Measurements from ENCODE around the gene BANF1. TPM values are rescaled to one million over a fixed set of nuclear protein-coding genes. Genes with fewer than 3 reads are reported as not detected.
"Not testable (repeated sequence)": the region's sequence is repeated elsewhere in the genome, so short reads cannot be mapped to it uniquely, and the experiment has no call there.

Gene BANF1
- total RNA-seq, 1 experiment from 2014 or later, result 153 TPM

DNA sequence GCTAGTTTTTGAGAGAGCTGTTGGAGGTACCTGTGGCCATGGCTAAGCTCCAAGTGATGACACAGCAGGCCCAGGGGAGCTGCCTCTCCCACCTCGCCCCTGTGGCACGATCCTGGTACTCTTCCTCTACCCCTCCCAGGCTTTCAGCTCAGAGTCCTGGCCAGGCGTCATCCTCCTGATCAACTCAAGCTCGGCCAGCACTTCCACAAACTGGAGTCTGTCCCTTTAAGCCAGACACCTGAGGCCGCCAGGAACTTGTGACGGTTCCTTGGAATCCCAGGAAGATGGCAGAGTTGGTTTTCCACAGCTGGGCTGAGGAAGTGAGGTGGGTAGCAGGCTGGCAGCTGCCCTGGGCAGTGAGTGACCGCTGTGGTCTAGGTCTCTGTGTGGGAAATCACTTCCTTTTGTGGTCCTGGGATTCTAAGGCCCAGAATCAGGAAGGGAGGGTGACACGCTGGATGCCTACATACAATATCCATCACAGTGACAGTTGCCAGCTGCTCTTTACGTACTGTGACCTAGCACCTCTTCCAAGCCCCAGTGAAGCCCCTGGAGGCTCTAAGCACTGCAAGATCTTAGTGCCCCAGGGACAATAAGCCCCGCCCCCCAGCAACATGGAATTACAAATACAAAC, 6.3 kb downstream of the BANF1 start:
- DNase-seq (ENCODE audit: low read depth), result peak; percentile 80

DNA sequence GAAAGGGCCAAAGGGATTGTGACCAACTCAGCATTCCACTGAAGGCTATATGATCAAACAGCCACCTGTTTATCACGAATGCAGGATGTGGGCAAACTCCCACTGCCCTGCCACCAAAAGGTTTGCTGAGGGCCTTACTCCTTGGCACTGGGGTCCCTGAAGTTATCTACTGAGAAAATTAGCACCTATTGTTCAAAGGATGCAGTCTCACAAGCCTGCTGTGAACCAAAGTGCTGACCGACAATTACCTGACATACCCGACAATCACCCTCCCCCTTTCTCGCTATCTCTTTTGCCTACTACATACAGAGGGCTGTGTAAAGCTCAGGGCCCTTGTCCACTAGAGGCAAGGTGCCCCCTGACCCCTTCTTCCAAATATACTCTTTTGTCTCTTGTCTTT, 7.7 kb downstream of the BANF1 start:
- DNase-seq (ENCODE audit: low read depth), result not testable (repeated sequence)

DNA sequence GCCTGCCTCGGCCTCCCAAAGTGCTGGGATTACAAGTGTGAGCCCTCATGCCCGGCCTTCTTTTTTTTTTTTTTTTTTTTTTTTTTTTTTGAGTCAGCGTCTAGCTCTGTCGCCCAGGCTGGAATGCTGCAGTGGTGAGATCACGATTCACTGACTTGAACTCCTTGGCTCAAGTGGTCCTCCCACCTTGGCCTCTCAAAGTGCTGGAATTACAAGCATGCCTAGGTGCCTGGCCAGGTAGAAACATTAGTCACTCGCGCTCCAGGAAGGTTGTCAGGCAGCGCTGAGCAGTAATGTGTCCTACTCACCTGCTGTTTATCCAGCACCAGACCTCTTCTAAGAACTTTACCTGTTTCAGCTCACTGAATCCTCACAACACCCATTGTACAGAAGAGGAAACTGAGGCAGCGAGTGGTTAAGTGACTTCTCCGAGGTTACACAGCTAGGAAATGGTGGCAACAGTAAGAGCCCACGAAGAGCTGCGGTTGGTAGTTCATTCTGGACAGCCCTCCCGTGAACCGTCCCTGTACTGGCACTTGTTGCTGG, 9.0 kb downstream of the BANF1 start:
- DNase-seq (ENCODE audit: low read depth), result peak; percentile 48

DNA sequence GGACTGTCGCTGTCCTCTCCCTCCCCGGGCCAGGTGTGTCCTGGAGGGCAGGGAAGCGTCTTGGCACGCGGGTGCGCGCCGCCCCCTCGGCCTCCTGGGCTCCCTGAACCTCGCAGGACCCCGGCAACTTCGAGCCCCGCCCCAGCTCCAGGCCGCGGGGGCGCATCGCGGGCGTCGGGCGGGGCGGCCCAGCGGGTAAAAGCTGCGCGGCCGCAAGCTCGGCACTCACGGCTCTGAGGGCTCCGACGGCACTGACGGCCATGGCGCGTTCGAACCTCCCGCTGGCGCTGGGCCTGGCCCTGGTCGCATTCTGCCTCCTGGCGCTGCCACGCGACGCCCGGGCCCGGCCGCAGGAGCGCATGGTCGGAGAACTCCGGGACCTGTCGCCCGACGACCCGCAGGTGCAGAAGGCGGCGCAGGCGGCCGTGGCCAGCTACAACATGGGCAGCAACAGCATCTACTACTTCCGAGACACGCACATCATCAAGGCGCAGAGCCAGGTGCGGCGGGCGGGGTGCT, 9.5 kb downstream of the BANF1 start, which contains the start of gene CST6:
TSS of gene CST6 (plus strand) at position 224 of the 519 bp plus-strand sequence. CDS start at position 261, 37 bp downstream.
- DNase-seq (ENCODE audit: low read depth), result no peak

DNA sequence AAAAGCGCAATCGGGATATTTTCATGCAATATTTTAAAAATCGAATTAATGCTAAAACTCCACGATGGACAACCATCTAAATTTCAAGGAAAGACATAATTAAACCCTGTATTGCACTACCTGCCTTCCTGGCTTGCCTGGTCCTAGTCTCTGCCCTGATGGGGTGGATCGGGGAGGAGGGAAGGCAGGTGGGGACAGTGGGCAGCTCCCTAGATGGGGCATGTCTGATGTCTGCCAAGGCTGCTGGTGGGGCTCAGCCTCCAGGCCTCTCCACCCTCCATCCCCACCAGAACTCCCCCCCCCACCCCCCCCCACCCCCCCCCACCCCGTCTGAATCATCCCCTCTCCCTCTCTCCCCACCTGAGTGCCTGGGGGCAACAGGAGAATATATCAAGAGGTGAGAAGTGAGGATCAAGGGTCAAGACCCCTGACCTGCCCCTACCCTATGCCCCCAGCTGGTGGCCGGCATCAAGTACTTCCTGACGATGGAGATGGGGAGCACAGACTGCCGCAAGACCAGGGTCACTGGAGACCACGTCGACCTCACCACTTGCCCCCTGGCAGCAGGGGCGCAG, 10.2 kb downstream of the BANF1 start:
- no peak for DNase-seq (ENCODE audit: low read depth)

DNA sequence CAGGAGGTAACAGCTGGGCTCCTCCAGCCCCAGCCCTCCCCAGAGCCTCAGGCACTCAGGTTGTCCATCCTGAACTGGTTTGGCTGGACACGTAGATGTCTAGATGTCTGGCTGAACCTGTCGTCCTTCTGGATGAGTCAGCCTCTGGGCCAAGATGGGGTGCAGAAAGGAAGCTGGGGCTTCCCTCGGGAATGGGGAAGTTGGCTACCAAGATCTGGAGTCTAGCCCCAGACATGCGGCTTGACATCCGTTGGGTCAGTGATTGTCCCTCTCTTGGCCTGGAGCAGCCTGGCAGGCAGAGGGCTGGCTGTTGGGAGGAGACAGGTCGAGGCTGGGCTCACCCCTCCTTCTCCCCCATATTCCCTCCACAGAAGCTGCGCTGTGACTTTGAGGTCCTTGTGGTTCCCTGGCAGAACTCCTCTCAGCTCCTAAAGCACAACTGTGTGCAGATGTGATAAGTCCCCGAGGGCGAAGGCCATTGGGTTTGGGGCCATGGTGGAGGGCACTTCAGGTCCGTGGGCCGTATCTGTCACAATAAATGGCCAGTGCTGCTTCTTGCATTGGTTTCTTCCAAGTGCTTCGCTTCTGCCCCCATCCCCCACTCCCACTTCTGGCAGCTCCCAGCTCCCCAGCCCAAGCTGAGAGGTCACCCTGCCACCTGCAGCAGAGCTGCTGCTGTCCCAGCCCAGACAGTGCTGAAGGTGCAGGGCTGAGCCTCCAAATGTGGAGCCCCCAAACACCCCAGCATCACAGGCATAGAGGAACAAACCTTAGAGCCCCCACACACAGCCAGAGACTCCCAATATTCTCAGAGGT, 10.9 kb downstream of the BANF1 start:
- no peak for DNase-seq (ENCODE audit: low read depth)

DNA sequence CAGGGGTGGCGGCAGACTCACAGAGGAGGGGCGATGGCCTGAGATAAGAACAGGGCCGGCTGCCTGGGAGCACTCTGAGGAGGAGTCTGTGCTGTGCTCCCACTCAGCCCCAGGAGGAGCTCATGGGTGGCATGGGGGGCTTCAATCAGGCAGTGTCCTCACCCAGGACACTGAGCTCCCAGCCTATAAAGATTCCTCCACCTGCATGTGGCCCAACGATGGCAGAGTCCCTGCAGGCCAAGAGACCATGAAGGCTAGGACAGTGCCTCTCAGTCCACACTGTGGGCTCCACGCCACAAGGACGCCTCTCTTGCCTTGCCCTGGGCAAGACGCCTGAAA, 11.4 kb downstream of the BANF1 start:
- DNase-seq (ENCODE audit: low read depth), result no peak

DNA sequence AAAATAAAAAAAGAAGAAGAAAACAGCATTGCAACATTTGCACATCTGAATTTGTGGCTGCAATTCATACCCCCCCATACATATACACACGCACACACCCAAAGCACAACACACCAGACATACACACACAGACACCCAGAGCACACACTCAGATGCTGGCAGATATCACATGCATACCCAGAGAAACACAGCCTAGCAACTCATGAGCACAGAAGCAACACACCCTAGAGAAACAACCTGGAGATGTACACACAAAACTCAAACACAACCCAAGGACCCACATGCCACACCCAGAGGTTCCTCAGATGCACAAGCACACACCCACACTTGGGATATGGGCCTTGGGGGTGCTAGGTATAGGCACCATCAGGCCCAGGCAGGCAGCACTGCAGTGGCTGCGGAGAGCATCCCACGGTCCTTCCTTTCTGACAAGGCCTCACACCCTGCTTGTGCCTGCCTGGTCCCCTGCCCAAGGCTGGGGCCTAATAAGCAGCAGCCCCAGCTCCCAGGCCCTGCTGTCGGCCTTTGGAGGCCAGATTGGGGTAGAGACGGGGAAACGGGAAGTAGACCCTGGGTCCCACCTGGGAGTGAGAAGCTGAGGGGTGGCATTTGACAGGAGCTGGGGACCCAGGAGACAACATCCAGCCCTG, 12.6 kb downstream of the BANF1 start:
- no peak for DNase-seq (ENCODE audit: low read depth)

DNA sequence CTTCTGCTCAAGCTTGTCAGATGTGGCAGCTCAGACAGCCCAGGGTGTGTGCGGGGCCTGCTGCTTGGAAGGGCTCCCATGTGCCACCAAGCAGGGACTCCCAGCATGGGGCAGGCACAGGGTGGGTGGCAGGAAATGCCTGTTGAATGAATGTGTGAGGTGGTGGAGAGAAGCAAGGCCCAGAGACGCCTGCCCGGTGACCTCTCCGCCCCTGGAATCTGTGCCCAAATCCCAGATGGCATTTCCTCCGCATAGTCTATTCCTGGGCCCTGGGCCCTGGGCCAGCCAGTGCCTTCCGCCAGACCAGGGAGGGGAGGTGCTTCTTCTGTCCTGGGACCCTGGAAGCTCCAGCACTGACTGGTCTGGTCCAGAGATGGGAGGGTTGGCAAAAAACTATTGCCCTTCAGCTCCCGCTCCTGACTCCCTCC, 13.2 kb downstream of the BANF1 start:
- peak; percentile 97 for DNase-seq (ENCODE audit: low read depth)

DNA sequence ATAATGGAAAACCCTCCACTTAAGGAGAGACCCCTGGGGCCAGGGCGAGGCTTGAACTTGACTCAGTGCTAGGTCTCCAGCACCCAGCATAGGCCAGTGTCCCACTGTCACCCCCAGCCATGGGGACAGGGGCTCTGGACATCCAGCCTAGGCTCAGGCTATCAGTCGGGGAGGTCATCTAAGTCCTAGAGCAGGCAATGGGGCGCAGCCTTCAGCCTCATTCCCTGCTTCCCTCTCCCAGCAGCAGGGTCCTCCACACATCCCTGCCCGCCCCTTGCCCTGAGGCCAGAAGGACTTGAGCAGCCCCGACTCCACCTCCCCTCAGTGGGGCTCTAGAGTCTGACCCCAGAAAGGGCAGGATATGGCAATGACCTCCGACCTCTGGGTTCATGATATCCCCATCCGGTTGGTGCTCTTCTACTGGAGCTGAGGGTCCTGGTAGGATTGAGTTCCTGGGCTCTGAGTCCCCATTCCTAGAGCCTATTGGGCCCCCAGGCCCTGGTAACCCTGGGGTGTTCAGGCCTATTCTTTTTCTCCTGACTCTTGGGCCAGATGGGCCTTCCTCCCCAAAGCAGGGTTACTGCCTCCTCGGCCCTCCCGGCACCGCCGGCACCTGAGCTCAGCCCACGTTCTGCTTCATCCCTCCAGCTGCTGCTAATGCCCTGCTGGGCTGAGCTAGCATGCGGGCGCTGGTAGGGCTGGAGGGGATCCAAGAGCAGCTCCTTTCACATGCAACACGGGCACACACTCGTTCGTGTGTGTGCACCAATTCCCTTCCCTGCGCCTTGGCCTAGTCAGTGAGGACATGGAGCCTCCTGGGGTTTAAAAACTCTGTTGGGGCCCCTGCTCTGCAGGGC, 13.9 kb downstream of the BANF1 start:
- DNase-seq (ENCODE audit: low read depth), result no peak

DNA sequence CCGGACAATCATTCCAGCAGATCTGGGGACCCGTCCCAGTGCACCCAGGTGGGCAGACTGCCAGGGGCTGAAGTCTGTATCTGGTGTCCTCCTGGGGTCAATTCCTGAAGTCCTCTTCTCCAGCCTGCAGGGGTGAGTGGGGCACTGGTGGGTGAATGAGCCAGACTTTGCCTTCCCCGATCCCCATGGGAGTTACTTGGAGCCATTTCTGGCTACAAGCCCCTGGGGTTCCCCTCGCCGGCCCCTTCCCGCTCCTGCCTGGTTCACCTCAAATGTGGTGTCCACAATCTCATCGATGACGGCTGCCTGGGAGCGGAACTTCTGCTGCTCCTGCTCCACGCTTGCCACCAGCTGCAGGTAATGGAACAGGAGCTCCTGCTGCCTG, 14.5 kb downstream of the BANF1 start:
- no peak for DNase-seq (ENCODE audit: low read depth)

DNA sequence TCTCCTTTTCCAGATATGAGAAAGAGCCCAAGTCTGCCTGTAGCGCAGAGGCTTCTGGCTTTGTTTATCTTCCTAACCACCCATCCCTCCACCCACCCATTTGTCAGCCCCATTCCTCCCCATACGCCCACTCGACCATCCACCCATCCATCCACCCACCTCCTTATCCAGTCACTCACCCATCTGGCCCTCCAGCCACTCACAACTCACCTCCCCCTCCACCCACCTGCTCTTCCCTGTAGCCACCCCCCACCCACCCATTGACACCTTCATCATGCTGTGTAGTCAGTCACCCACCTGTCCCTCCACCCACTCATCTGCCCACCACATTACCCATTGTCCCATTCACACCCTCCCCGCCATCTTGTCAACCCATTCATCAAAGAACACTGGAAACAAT, 15.0 kb downstream of the BANF1 start:
- DNase-seq (ENCODE audit: low read depth), result no peak

DNA sequence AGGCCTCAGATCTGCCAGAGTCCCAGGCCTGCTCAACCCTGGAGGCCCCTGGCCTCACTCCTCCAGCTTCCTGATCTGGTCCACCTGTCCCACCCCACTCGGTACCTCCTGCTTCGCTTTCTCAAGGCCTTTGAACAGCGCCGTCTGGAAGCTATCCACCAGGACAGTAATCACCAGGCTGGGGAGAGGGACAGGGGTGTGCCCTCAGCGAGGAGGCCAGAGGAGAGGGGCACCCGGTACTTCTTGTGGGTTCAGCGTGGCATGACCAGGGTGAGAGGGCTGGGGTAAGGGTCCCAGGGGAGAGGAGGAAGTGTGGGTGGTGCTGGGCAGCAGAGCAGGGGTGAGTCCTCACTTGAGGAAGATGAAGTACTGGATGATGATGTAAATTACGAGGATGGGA, 17.9 kb downstream of the BANF1 start:
- no peak for DNase-seq (ENCODE audit: low read depth)

DNA sequence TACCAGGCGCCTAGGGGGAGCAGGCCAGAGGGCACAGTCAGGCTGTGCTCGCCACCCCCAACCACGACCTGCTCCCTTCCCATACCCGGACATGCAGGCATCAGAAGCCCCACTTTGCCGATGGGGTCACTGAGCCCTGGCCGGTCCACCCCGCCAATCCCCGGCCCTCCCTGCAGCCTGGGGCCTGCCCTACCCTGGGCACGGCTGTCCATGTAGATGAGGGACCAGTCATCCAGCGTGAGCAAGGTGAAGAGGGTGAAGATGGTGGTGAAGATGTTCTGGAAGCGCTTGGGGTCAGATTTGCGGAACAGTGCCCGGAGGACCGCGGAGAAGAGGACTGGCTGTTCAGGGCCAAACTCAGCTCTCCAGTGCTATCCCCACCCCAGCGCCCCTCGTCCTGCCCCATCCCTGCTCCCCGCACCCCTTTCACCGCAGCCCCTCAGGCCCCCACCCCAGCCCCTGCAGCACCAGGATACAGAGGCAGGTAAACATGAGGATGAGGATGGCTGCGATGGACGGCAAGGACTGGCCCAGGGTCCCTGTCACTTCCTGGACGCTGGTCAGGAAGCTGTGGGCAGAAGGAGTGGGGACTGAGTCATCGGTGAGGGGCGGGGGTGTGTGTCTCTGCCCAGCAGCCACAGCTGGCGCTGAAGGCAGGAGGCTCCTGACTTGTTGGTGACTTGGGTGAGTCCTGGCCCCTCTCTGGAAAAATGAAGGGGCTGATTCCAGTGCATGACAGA, 18.5 kb downstream of the BANF1 start:
- DNase-seq (ENCODE audit: low read depth), result peak; percentile 95

DNA sequence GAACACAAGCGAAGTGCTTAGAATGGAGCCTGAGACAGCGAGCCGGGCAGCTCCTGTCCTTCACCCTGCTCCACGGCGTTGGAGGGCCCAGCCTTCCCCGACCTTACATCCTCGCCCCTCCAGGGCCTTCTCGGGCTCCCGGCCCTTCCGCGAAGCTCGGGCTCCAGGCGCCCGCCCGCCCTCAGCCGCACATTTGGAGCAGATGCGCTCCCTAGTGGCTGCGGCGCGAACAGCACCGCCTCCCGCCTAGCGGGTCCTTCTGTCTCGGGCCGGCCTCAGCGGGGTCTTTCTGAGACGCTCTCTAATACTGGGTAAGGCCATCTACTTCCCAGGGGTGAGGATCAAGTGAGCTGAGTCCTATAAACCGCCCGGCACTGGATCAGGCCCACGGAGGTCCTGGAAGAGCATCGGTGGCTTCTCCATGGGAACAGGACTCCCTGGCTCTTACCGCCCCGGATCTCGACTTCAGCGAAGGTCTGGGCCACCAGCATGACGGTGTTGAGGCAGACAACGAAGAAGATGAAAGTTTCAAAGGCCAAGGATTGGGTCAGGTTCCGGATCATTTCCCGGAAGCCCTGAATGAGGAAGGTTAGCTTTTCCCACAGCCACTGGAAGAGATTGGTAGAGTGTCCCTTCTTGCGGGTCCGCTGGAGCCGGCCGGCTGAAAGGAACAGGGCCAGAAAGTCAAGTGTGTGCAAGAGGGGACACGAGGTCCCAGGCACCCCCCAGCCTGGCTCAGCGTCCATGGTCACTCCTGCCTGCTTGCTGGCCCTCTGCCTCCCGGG, 20.3 kb downstream of the BANF1 start:
- DNase-seq (ENCODE audit: low read depth), result peak; percentile 55

DNA sequence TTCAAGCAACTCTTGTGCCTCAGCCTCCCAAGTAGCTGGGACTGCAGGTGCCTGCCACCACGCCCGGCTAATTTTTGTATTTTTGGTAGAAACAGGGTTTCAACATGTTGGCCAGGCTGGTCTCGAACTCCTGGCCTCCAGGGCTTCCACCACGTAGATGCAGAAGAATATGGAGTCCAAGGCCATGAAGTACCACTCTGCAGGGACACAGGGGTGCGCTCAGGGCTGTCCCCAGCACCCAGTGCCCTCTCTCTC, 20.8 kb downstream of the BANF1 start:
- DNase-seq (ENCODE audit: low read depth), result not testable (repeated sequence)

DNA sequence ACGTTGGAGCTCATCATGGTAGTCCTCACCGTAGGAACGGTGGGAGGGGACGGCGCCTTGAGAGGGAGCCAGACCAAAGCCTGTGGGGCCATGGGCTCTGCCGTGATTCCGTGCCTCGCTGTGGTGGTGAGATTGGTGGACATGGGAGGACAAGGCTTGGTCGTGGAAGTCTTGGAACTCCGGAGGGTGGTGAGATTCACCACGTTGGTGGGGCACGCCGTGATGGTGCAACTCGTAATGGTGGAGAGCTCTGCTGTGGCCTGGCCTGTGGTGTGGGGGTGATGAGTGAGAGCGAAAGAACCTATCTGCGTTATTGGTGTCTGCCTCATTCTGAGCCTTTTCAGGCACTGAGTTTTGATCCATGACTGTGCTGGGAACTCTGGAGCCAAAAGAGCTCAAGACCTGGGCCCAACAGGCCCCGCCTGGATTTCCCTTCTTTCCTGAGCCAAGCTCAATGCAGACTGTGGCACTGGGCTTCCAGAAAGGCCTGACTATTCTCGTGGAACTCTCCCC, 23.8 kb downstream of the BANF1 start, which contains the start of gene CATSPER1:
TSS of gene CATSPER1 (minus strand) at position 463 of the 513 bp plus-strand sequence. CDS start at position 363, 100 bp downstream.
- no peak for DNase-seq (ENCODE audit: low read depth)

DNA sequence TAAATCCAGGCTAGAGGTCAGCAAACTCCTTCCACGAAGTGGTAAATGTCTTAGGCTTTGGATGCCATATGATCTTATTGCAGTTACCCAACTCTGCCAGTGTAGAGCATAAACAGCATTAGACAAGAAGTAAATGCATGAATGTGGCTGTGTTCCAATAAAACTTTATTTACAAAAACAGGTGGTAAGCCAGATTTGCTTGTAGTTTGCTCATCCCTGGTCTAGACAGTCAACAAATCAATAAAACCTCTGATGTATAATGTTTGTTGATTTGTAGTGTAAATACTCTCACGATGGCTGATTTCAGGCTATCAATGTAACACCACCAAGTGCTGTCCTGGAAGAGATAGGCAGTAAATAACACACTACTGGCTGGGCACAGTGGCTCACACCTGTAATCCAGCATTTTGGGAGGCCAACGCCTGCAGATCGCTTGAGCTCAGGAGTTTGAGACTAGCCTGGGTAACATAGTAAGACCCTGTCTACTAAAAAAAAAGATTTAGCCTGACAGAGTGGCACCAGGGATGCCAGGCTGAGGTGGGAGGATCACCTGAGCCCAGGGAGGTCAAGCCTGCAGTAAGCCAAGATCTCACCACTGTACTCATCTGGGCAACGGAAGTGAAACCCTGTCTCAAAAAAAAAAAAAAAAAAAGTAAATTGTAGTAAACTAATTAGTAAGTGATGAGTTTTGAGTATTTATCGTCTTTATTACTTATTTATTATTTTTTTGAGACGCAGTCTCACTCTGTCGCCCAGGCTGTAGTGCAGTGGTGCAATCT, 30.8 kb downstream of the BANF1 start:
- DNase-seq (ENCODE audit: low read depth), result no peak
